Mesenchymal stem cell (in vitro differentiated cells and primary cell): Measurements from ENCODE around the gene PTGR3.

Source experiments
- DNase-seq: peaks from one replicate; pipeline ENCODE4 v3.0.0-alpha.2; 2013
- H2AFZ ChIP-seq: one replicate; pipeline ENCODE4 v1.6.1; 2013; ENCODE audit warnings: low read depth, mild to moderate bottlenecking, control low read depth, inconsistent platforms, low read length, moderate library complexity
- H2AK5ac ChIP-seq: 2 replicates; pipeline ENCODE4 v1.6.1; 2013; ENCODE audit warnings: low read length, moderate library complexity, mild to moderate bottlenecking, inconsistent platforms; ENCODE audit not compliant: severe bottlenecking
- H2BK120ac ChIP-seq: one replicate; pipeline ENCODE4 v1.6.1; 2013; ENCODE audit warnings: low read depth, mild to moderate bottlenecking, inconsistent platforms, low read length, moderate library complexity
- H2BK12ac ChIP-seq, 2 experiments: one replicate each; pipeline ENCODE4 v1.6.1; 2013; ENCODE audit warnings: inconsistent platforms in 2 of 2, low read length in 2 of 2, mild to moderate bottlenecking in 2 of 2, moderate library complexity in 2 of 2, control low read depth in 1 of 2
- H2BK15ac ChIP-seq: one replicate; pipeline ENCODE4 v1.6.1; 2013; ENCODE audit warnings: mild to moderate bottlenecking, low read depth, inconsistent platforms; ENCODE audit not compliant: poor library complexity, severe bottlenecking
- H2BK5ac ChIP-seq: 2 replicates; pipeline ENCODE4 v1.6.1; 2013; ENCODE audit warnings: low read depth, mild to moderate bottlenecking, low read length, control low read depth, inconsistent platforms; ENCODE audit not compliant: poor library complexity, severe bottlenecking
- H3K14ac ChIP-seq, 2 experiments: one replicate each; pipeline ENCODE4 v1.6.1; 2013; ENCODE audit warnings: inconsistent platforms in 2 of 2, low read length in 2 of 2, control low read depth in 1 of 2, mild to moderate bottlenecking in 1 of 2, moderate library complexity in 1 of 2
- H3K18ac ChIP-seq, 2 experiments: one replicate each; pipeline ENCODE4 v1.6.1; 2013; ENCODE audit warnings: inconsistent platforms in 2 of 2, low read length in 2 of 2, control low read depth in 1 of 2, low read depth in 1 of 2, mild to moderate bottlenecking in 1 of 2
- H3K23ac ChIP-seq, 2 experiments: one replicate each; pipeline ENCODE4 v1.6.1; 2013; ENCODE audit warnings: inconsistent platforms in 2 of 2, low read length in 2 of 2, mild to moderate bottlenecking in 2 of 2, moderate library complexity in 2 of 2, control low read depth in 1 of 2
- H3K27ac ChIP-seq: 2 replicates; pipeline ENCODE4 v1.5.1; 2013; ENCODE audit warnings: mild to moderate bottlenecking, moderate library complexity, low read length, control low read depth, inconsistent platforms; ENCODE audit not compliant: poor library complexity, severe bottlenecking
- H3K27me3 ChIP-seq, 2 experiments: 2 replicates each; pipeline versions ENCODE4 v1.6.1 to v1.7.0; 2013; ENCODE audit warnings: low read length in 2 of 2, mild to moderate bottlenecking in 2 of 2, moderate library complexity in 2 of 2, control low read depth in 1 of 2, inconsistent platforms in 1 of 2; ENCODE audit not compliant: control insufficient read depth in 1 of 2, insufficient read depth in 1 of 2
- H3K36me3 ChIP-seq, 2 experiments: 2 replicates each; pipeline versions ENCODE4 v1.6.1 to v1.7.0; 2013; ENCODE audit warnings: low read length in 2 of 2, control low read depth in 1 of 2, inconsistent platforms in 1 of 2, low read depth in 1 of 2, mild to moderate bottlenecking in 1 of 2; ENCODE audit not compliant: insufficient read depth in 2 of 2, control insufficient read depth in 1 of 2
- H3K4ac ChIP-seq, 2 experiments: one replicate each; pipeline ENCODE4 v1.6.1; 2013; ENCODE audit warnings: inconsistent platforms in 2 of 2, low read length in 2 of 2, mild to moderate bottlenecking in 2 of 2, moderate library complexity in 2 of 2, control low read depth in 1 of 2, low read depth in 1 of 2
- H3K4me1 ChIP-seq: 2 replicates; pipeline ENCODE4 v1.6.1; 2013; ENCODE audit warnings: low read depth, low read length, control low read depth; ENCODE audit not compliant: control insufficient read depth, insufficient read depth
- H3K4me2 ChIP-seq: 2 replicates; pipeline ENCODE4 v1.6.1; 2013; ENCODE audit warnings: low read length, mild to moderate bottlenecking, inconsistent platforms; ENCODE audit not compliant: poor library complexity, severe bottlenecking
- H3K4me3 ChIP-seq, 2 experiments: 2 replicates each; pipeline versions ENCODE4 v1.5.1 to v1.7.0; 2013; ENCODE audit warnings: low read length in 2 of 2, mild to moderate bottlenecking in 2 of 2, control low read depth in 1 of 2, low read depth in 1 of 2; ENCODE audit not compliant: insufficient read depth in 1 of 2
- H3K79me1 ChIP-seq: replicated peaks from 2 replicates; pipeline ENCODE4 v1.6.1; 2013; ENCODE audit warnings: mild to moderate bottlenecking, control low read depth, low read length, inconsistent platforms; ENCODE audit not compliant: poor library complexity, severe bottlenecking
- H3K9ac ChIP-seq: 2 replicates; pipeline ENCODE4 v1.7.0; 2013; ENCODE audit warnings: mild to moderate bottlenecking, low read length, moderate library complexity
- H3K9me3 ChIP-seq: 2 replicates; pipeline ENCODE4 v1.7.0; 2013; ENCODE audit warnings: mild to moderate bottlenecking, low read length; ENCODE audit not compliant: control insufficient read depth
- H4K8ac ChIP-seq: one replicate; pipeline ENCODE4 v1.6.1; 2013; ENCODE audit warnings: inconsistent platforms, mild to moderate bottlenecking, low read length, moderate library complexity
- H4K91ac ChIP-seq: one replicate; pipeline ENCODE4 v1.6.1; 2013; ENCODE audit warnings: mild to moderate bottlenecking, low read length, inconsistent platforms
- WGBS: methylation state at CpG from one replicate; pipeline ENCODE4 v1.1.7; 2013; ENCODE audit warnings: mixed read lengths; 5-methylcytosine and 5-hydroxymethylcytosine counted together

Gene PTGR3

DNA sequence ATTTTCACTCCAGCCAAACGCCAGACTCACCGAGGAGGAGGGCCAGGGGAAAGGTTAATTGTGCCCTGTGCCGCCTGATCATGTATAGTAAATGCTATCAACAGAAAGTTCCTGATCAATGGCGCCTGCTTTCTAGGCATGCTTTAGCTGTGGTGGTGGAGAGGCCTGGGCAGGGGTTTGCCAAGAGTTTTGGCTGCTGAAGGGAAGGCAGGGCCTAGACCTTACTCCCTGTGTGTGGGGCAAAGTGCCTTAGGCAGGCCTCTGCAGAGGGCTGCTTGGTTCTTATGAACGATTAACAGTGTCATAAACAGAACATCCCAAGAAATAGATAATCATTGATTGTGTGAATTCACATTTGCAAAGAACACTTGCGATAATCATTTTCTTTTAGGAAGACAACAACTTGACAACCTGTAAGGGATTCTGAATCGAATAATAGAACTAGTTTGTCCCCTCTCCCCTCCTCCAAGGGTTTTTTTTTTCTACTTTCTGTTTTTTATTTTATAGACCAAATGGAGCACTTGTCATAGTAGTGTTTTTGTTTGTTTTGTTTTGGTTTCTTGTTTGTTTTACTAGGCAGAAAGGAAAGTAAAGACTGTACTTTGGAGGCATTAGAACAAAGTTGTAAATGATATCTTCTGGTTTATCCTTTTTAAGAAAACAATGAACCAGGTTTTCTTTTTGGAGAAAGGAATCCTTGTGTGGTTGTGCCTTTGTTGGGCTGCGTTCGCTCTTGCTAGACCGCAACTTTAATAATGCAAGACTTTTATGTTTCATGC, 8.2 kb upstream of the PTGR3 start:
- Histone ChIP-seq H2BK5ac (no peak overlapping the region), H3K27me3 (no peaks in the 10 kb centered on the region), H3K4ac (no peak overlapping the region), H3K4me2 (no peak overlapping the region), H3K4me3 (no peak overlapping the region), H2BK15ac (no peak overlapping the region), H2BK12ac (no peak overlapping the region), H3K27ac (no peak overlapping the region), H4K8ac (no peak overlapping the region), H3K9me3 (no peaks in the 10 kb centered on the region), H3K14ac (no peak overlapping the region), H3K18ac (no peak overlapping the region), H4K91ac (no peak overlapping the region), H3K9ac (no peak overlapping the region), H3K4me1 (peaks cover 1% of the 10 kb centered on the region), H3K23ac (peak overlapping the region in 1 of 2 experiments; percentile 6), H2BK120ac (no peak overlapping the region), H3K79me1 (peaks cover 18% of the 10 kb centered on the region), H3K36me3 (no peaks in the 10 kb centered on the region), H2AFZ (no peak overlapping the region), H2AK5ac (no peak overlapping the region)
- 97% methylated on average over 8 of the region's 10 CpGs for WGBS
- no peak for DNase-seq

DNA sequence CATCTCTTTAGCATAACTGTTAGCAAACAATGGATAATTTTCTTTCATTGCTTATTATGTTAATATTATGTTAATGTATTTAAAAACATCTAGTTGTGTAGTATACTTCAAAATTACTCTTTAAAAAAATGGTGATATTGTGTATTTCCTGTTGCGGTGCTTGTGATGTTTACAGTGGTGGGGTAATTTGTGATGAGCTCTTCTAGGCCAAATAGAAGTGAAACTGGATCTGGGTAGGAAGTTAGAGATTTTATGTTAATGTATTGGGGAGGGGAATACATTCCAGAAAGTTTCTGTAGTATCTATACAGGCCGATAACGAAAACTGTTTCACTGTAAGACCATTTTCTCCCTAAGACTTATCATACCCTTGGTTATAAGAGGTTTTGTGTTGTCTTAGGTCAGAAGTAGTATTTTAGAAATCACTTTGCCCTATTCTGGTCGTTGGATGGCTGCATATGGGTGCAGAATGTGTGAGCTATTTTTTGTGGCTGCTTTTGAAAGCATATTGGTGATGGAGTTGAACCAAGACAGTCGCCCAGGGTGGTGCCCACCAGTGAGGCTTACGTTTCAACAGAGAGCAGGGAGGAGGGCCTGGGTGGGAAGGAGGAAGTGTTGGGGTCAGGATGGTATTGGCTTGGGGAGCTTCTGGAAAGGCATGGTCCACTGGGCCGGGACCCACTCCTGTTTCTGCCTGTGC, 7.4 kb upstream of the PTGR3 start:
- no peak overlapping the region for H4K8ac ChIP-seq

DNA sequence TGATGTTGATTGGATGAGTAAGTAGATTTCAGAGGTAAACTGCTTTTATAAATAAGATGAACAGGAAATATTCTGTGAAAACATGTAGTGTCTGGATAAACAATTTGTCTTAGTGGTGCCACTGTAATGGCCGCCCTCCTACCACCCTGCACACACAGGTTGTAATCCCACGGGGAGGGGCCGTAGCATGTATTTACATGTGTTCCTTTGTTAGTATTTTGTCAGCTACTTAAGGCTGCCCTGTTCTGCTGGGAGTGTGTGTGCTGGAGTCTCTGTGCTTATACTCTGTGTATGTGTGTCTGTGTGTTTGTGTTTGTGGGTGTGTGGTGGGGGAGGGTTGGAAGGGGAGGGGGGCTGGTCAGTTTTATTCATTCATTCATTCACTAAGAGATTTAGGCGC, 6.7 kb upstream of the PTGR3 start:
- no peak for DNase-seq
- no peaks in the 10 kb centered on the region for H3K9me3 ChIP-seq
- no peak overlapping the region for H3K23ac ChIP-seq
- peaks cover 3% of the 10 kb centered on the region for H3K4me1 ChIP-seq
- peaks cover 15% of the 10 kb centered on the region for H3K79me1 ChIP-seq
- no peak overlapping the region for H2AK5ac ChIP-seq
- no peak overlapping the region for H2BK120ac ChIP-seq
- H3K4me2 ChIP-seq: no peak overlapping the region
- no peaks in the 10 kb centered on the region for H3K36me3 ChIP-seq
- 84% methylated on average over 3 of the region's 4 CpGs for WGBS
- no peak overlapping the region for H2BK5ac ChIP-seq
- no peak overlapping the region for H2BK12ac ChIP-seq
- no peak overlapping the region for H3K14ac ChIP-seq
- no peak overlapping the region for H3K18ac ChIP-seq
- no peaks in the 10 kb centered on the region for H3K27me3 ChIP-seq
- no peak overlapping the region for H4K8ac ChIP-seq
- H3K27ac ChIP-seq: no peak overlapping the region
- H2BK15ac ChIP-seq: no peak overlapping the region
- H2AFZ ChIP-seq: no peak overlapping the region
- no peak overlapping the region for H3K9ac ChIP-seq
- H4K91ac ChIP-seq: no peak overlapping the region
- no peak overlapping the region for H3K4ac ChIP-seq
- no peak overlapping the region for H3K4me3 ChIP-seq

More for the DNA sequence above, 7.4 kb upstream of the PTGR3 start:
- Histone ChIP-seq H3K18ac (no peak overlapping the region), H3K14ac (no peak overlapping the region), H3K27ac (no peak overlapping the region), H4K91ac (no peak overlapping the region), H3K4me2 (no peak overlapping the region), H3K23ac (peak overlapping the region in 1 of 2 experiments; percentile 6), H3K27me3 (no peaks in the 10 kb centered on the region), H3K4me3 (no peak overlapping the region), H2BK12ac (no peak overlapping the region), H3K4ac (no peak overlapping the region), H3K9me3 (no peaks in the 10 kb centered on the region), H2AFZ (no peak overlapping the region), H3K79me1 (peaks cover 18% of the 10 kb centered on the region), H2BK5ac (no peak overlapping the region), H2BK15ac (no peak overlapping the region), H3K4me1 (peaks cover 3% of the 10 kb centered on the region), H3K36me3 (no peaks in the 10 kb centered on the region), H3K9ac (no peak overlapping the region), H2AK5ac (no peak overlapping the region), H2BK120ac (no peak overlapping the region)
- no peak for DNase-seq
- WGBS: 89% methylated on average over 5 of the region's 7 CpGs

DNA sequence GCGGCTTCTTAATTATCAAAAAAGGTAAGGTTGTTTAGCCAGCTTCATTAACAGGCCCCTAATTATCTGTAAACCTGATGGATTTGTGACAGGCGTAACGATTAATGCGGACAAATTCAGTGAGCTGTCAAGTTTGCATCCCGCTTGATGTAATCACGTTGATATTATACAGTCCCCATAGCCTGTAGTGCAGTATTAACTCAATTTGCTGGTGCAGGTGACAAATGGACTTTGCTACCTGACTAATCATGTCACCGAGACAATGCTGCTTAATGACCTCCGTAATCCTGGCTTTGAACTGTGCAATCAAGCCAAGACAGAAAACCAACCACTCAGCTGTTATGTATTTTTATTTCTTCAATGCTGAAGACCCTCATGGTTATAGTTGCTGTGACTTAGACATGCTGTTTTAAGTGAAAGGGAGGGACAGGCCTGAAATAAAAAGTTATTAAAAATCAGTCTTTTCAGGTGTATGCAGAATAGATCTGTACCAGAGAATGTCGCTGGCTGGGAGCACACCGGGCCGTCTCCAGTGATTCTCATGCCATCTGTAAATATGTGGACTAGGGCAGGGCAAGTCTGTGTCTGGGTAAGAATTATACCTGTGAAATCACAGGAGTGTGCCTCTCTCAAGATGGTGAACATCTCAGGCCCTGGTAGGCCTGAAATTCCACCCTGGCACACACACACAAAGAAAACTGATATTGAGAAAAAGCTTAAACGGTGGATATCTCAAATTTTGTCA, 6.0 kb upstream of the PTGR3 start:
- Histone ChIP-seq H3K4ac (no peak overlapping the region), H3K9ac (no peak overlapping the region), H2AFZ (no peak overlapping the region), H2BK5ac (no peak overlapping the region), H3K36me3 (no peaks in the 10 kb centered on the region), H3K4me1 (peaks cover 3% of the 10 kb centered on the region), H3K23ac (no peak overlapping the region), H3K4me2 (no peak overlapping the region), H2BK120ac (no peak overlapping the region), H4K8ac (peak overlapping the region; percentile 88), H3K4me3 (no peak overlapping the region), H3K79me1 (peaks cover 15% of the 10 kb centered on the region), H3K27me3 (no peaks in the 10 kb centered on the region), H3K14ac (no peak overlapping the region), H3K27ac (no peak overlapping the region), H4K91ac (no peak overlapping the region), H3K18ac (no peak overlapping the region), H2BK12ac (no peak overlapping the region), H2AK5ac (no peak overlapping the region), H2BK15ac (no peak overlapping the region), H3K9me3 (no peaks in the 10 kb centered on the region)
- no peak for DNase-seq
- 95% methylated on average over 12 of the region's 12 CpGs for WGBS
